Aorta (tissue), 5 donors: ENCODE results near the gene MEIS2. TPM values are rescaled to one million over a fixed set of nuclear protein-coding genes. Genes with fewer than 3 reads are reported as not detected.
"Not testable (repeated sequence)": the region's sequence is repeated elsewhere in the genome, so short reads cannot be mapped to it uniquely, and the experiment has no call there.

Experiments
- ATAC-seq: fragments of 200-7000 bp; cut with Tn5 transposase; one replicate; pipeline ENCODE4 v1.9.1; 2022; ENCODE audit warnings: moderate library complexity; ENCODE audit not compliant: low FRiP score
- DNase-seq, 2 donors: peaks; one replicate each; pipeline ENCODE4 v3.0.0-alpha.2; 2020
- H3K27ac ChIP-seq, 2 donors: one replicate each; pipeline ENCODE4 v1.5.1; 2013; ENCODE audit warnings: low read length in 2 of 2, mild to moderate bottlenecking in 2 of 2, moderate library complexity in 2 of 2, control low read depth in 1 of 2, inconsistent platforms in 1 of 2, low read depth in 1 of 2
- H3K27me3 ChIP-seq, 2 donors: one replicate each; pipeline ENCODE4 v1.6.1; 2013; ENCODE audit warnings: control low read depth in 1 of 2, low read length in 1 of 2, mild to moderate bottlenecking in 1 of 2, moderate library complexity in 1 of 2; ENCODE audit not compliant: insufficient read depth in 2 of 2, control insufficient read depth in 1 of 2
- H3K36me3 ChIP-seq, 2 donors: one replicate each; pipeline ENCODE4 v1.6.1; 2013; ENCODE audit warnings: control low read depth in 1 of 2, low read length in 1 of 2, mild to moderate bottlenecking in 1 of 2; ENCODE audit not compliant: insufficient read depth in 2 of 2, control insufficient read depth in 1 of 2
- H3K4me1 ChIP-seq, 2 donors: one replicate each; pipeline ENCODE4 v1.6.1; 2013; ENCODE audit warnings: low read length in 2 of 2, control low read depth in 1 of 2, mild to moderate bottlenecking in 1 of 2, moderate library complexity in 1 of 2; ENCODE audit not compliant: insufficient read depth in 2 of 2, control insufficient read depth in 1 of 2
- H3K4me3 ChIP-seq, 2 donors: one replicate each; pipeline ENCODE4 v1.5.1; 2013; ENCODE audit warnings: low read length in 2 of 2, control low read depth in 1 of 2, mild to moderate bottlenecking in 1 of 2
- H3K9me3 ChIP-seq: one replicate; pipeline ENCODE4 v1.6.1; 2013; ENCODE audit warnings: mild to moderate bottlenecking, low read length; ENCODE audit not compliant: control insufficient read depth
- WGBS, 2 donors: extraction: QIAGEN DNeasy Blood & Tissue Kit; methylation state at CpG; one replicate each; pipeline ENCODE4 v1.1.7; 2013; 5-methylcytosine and 5-hydroxymethylcytosine counted together
- intact Hi-C, 2 donors: fragments of 100-400 bp; cut with DNase I; formaldehyde crosslinking; loops; one replicate each; pipeline versions ENCODE4 v1.14.2 to v1.15.0; 2022
- polyA plus RNA-seq, 2 donors: library from polyadenylated mRNA; stranded (reverse); fragments of 200-250 nt; gene quantifications; one replicate each; pipeline ENCODE4 v1.2.3, GENCODE V29; 2013
- total RNA-seq, 2 donors: library from RNA; stranded (reverse); fragmentation: NEBNext Ultra II Directional; extraction: Animal tissue kit (Norgen Biotek cat#: 25700); gene quantifications; one replicate each; pipeline ENCODE4 v1.2.1, GENCODE V29; 2021
- donor health status: healthy with polysubstance abuse.
- donor health status: Bipolar disorder and iron deficiency.
- donor health status: DM: no; HTN: no; CAD: no.
- donor health status: DM: no; HTN: no; CAD: no.
- donor health status: DM: yes; HTN: yes; CAD: no.

Gene MEIS2
- total and polyA plus RNA-seq, 4 donors = 20.7 to 58.7 (median 25.9) TPM

DNA sequence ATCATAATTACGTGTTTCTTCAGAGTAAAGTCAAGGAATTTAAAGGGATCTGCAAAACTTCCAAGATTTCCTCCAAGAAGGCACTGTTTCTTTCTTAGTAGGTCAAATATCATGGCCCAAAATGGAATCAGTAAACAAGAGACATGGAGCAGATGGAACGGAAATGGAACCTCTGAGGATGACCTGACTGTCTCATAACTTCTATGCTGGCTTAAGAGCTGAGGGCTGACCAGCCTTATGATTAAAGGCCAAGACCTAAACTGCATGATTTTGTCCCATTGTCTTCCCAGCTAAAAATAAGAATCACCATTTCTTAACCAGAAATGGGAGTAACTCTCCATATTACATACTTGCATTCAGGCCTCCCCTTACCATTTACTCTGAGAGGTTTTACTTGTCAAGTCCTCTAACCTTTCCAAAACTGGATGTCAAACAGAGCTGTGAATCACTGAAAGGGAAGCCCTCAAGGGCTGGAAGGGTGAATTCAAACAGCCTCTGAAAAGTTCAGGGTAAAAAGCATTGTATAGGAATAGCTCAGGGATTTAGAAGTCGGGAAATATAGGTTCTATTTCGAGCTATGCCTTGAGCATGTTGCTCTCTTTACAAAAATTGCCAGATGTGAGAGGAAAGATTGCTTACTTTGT, 103.7 kb downstream of the MEIS2 start:
- Histone ChIP-seq H3K27me3 (no peaks in the 10 kb centered on the region), H3K36me3 (no peaks in the 10 kb centered on the region), H3K4me3 (no peak overlapping the region), H3K27ac (no peak overlapping the region), H3K4me1 (no peaks in the 10 kb centered on the region), H3K9me3 (no peaks in the 10 kb centered on the region)
- 83 to 84% methylated on average over 4 of the region's 4 CpGs for WGBS, 2 donors
- no peak for ATAC-seq
- intact Hi-C loops = no loop called here
- no peak for DNase-seq

DNA sequence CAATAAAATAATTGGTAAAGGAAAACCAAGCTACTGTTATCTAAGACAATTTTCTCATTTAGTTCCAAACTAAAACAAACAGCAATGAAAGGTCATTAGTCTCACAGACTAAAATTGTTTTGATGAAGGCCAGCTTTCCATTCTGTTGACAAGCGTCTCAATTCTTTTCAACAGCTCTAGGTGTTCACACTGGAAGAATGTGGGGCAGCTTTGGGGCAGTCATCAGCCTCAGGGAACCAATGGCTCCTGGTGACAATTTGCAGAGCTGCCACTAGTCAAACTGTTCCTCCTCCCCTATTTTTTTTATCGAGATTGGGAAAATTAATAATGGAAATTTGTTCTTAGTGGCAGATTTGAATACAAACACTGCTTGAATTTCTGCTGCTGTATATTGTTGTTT, 104.2 kb downstream of the MEIS2 start:
- ATAC-seq = no peak

DNA sequence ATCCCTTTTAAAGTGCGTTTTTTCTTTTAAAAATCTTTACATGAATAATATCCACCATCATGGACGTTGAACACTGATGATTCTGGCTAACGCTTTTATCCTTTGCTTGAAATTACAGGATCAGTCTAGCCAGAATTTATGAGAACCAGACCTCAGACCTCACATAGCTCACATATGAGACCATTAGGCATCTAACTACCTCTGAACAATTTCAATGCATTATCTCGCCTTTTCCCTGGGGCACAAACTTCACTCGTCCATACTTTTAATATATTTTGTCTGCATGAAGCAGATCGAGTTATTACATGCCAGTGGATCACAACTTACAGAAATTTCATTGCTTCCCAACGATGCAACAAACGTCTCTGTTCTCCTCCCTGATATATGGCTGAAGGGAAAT, 105.6 kb downstream of the MEIS2 start:
- Histone ChIP-seq H3K4me3 (no peak overlapping the region), H3K27ac (no peak overlapping the region), H3K36me3 (no peaks in the 10 kb centered on the region), H3K27me3 (no peaks in the 10 kb centered on the region), H3K9me3 (no peaks in the 10 kb centered on the region), H3K4me1 (no peaks in the 10 kb centered on the region)
- intact Hi-C loops = no loop called here
- DNase-seq (no peak), ATAC-seq (no peak)
- WGBS, 2 donors = 75% methylated on average over 8 of the region's 8 CpGs

More for the DNA sequence above, 104.2 kb downstream of the MEIS2 start:
- no peak overlapping the region for H3K27ac ChIP-seq
- no peaks in the 10 kb centered on the region for H3K27me3 ChIP-seq
- intact Hi-C loops = no loop called here
- no peaks in the 10 kb centered on the region for H3K4me1 ChIP-seq
- DNase-seq = no peak
- no peaks in the 10 kb centered on the region for H3K36me3 ChIP-seq
- H3K4me3 ChIP-seq = no peak overlapping the region
- H3K9me3 ChIP-seq = no peaks in the 10 kb centered on the region
- WGBS, 2 donors = 79 to 90% methylated on average over 2 of the region's 2 CpGs

DNA sequence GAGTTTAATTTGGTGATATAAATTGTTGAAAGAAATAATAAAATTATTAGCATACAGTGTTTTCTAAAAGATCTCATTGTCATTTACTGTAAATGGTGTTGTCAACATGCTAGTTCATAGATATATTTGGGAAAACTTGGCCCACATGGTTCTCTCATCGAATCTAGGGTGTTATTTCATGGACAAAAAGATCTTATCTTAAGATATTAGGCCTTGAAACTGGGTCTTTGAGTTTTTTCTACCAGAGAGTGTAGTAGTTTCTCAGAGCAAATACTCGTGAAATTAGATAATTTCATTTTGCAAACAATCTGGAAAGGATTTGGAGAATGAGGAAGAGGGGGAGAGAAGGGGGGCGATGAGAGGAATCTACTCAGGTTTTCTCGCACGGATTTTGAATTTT, 107.9 kb downstream of the MEIS2 start:
- intact Hi-C loops = no loop called here
- Histone ChIP-seq H3K9me3 (no peaks in the 10 kb centered on the region), H3K36me3 (no peaks in the 10 kb centered on the region), H3K27me3 (no peaks in the 10 kb centered on the region), H3K27ac (no peak overlapping the region), H3K4me1 (no peaks in the 10 kb centered on the region), H3K4me3 (no peak overlapping the region)
- DNase-seq = no peak
- WGBS, 2 donors = 78 to 79% methylated on average over 5 of the region's 5 CpGs
- no peak for ATAC-seq

DNA sequence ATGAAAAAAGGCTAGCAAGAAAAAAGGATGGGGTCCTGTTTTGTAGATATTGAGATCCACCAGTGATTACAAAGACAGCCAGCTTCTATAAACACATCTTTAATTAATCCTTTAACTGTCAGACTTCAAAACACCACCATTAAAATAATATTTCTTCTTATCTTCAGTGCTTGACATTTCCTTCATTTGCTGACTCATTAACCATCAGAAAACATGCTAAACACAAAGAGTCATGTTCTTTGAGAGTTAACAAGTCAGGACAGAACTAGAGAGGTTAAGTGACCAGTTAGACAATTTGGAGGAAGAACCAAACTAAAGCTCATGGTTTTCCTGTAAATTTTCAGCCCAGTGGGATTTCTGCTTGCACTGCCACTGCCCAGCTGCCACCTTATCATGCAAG, 111.4 kb downstream of the MEIS2 start:
- H3K27ac ChIP-seq = no peak overlapping the region
- DNase-seq (no peak), ATAC-seq (no peak)
- no peaks in the 10 kb centered on the region for H3K9me3 ChIP-seq
- H3K4me3 ChIP-seq = no peak overlapping the region
- H3K4me1 ChIP-seq = no peaks in the 10 kb centered on the region
- H3K27me3 ChIP-seq = no peaks in the 10 kb centered on the region
- H3K36me3 ChIP-seq = no peaks in the 10 kb centered on the region
- intact Hi-C loops = no loop called here

DNA sequence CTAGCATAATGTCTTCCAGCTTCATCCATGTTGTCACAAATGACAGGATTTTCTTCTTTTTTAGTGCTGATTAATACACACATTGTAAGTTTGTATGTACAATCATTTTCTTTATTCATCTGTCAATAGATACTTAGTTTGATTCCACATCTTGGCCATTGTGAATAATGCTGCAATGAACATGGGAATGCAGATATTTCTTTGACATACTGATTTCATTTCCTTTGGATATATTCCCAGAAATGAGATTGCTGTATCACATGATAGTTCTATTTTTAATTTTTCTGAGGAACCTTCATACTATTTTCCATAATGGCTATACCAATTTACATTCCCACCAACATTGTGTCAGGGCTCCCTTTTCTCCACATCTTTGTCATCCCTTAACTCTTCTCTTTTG, 117.9 kb downstream of the MEIS2 start:
- Histone ChIP-seq H3K27me3 (no peaks in the 10 kb centered on the region), H3K27ac (no peak overlapping the region), H3K36me3 (no peaks in the 10 kb centered on the region), H3K4me3 (no peak overlapping the region), H3K4me1 (no peaks in the 10 kb centered on the region), H3K9me3 (no peaks in the 10 kb centered on the region)
- DNase-seq (no peak), ATAC-seq (no peak)
- intact Hi-C loops = no loop called here

DNA sequence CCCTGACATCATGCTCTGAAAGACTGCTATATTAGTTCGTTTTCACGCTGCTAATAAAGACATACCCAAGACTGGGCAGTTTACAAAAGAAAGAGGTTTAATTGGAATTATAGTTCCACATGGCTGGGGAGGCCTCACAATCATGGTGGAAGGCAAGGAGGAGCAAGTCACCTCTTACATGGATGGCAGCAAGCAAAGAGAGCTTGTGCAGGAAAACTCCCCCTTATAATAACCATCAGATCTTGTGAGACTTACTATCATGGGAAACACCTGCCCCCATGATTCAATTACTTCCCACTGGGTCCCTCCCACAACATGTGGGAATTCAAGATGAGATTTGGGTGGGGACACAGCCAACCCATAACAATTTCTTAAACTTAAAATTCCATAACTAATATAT, 120.1 kb downstream of the MEIS2 start:
- intact Hi-C loops, DNase-seq: not testable (repeated sequence)
- 93 to 98% methylated on average over 2 of the region's 2 CpGs for WGBS, 2 donors

DNA sequence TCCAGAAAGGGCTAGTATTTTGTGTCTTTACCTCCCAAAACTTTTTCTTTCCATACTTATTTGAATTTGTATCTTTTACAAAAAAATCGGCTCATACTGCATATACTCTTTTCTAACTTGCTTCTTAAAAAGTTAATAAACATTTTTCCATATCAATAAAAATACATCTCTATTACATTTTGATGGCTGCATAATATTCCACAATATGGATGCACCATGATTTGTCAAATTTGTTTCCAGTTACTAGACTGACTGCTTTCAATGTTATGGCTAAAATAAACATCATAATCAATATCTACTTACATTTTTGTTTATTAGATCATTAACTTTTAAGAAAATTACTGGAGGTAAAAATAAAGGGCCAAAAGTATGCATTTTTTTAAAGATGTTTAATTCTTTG, 121.7 kb downstream of the MEIS2 start:
- intact Hi-C loops = no loop called here
- WGBS, 2 donors = 97 to 100% methylated on average over 1 of the region's 1 CpG
- ATAC-seq (no peak), DNase-seq (no peak)
- Histone ChIP-seq H3K36me3 (no peaks in the 10 kb centered on the region), H3K27ac (no peak overlapping the region), H3K4me3 (no peak overlapping the region), H3K9me3 (no peaks in the 10 kb centered on the region), H3K27me3 (no peaks in the 10 kb centered on the region), H3K4me1 (no peaks in the 10 kb centered on the region)

More for the DNA sequence above, 120.1 kb downstream of the MEIS2 start:
- not testable (repeated sequence) for H3K9me3 ChIP-seq, ATAC-seq, H3K4me3 ChIP-seq, H3K27ac ChIP-seq, H3K4me1 ChIP-seq, H3K36me3 ChIP-seq, H3K27me3 ChIP-seq

DNA sequence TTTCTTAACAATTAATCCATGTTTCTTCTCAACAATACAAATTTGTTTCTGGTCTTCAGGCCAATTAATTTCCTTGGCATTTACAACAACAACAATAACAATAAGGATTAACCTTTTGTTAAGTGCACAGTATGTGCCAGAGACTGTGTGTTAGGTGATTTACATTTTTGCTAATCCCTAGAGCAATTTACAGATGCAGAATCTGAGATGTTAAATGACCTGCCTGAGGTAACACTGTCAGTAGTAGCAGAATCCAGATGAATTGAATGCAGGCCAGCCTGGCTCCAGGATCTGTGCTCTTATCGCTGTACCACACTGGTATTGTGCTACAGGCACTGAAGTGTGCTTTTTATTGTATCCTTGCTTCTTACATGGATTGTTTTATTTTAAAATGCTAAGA, 122.2 kb downstream of the MEIS2 start:
- WGBS, 2 donors = 82 to 92% methylated on average over 1 of the region's 1 CpG
- Histone ChIP-seq H3K36me3 (no peaks in the 10 kb centered on the region), H3K4me1 (no peaks in the 10 kb centered on the region), H3K27ac (no peak overlapping the region), H3K9me3 (no peaks in the 10 kb centered on the region), H3K4me3 (no peak overlapping the region), H3K27me3 (no peaks in the 10 kb centered on the region)
- intact Hi-C loops = no loop called here
- ATAC-seq (no peak), DNase-seq (no peak)
